Tibial nerve (tissue), 3 donors: ENCODE results near the gene BIVM.

Experiments
- CTCF ChIP-seq, 5 experiments: fragments of 200-600 bp in 3 of 5; fragments of 450-650 bp in 2 of 5; sonication (generic) in 3 of 5; IDR thresholded peaks; one replicate each; pipeline ENCODE4 v1.5.1; 2016 to 2019; ENCODE audit warnings: antibody characterized with exemption in 5 of 5, mild to moderate bottlenecking in 3 of 5, moderate library complexity in 2 of 5
- POLR2A ChIP-seq, 2 donors: fragments of 450-650 bp; IDR thresholded peaks; one replicate each; pipeline ENCODE4 v1.6.1; 2017; ENCODE audit warnings: antibody characterized with exemption in 2 of 2, mild to moderate bottlenecking in 2 of 2, moderate library complexity in 2 of 2

GRCh38 chr13:102784483-102784882, 14.4 kb upstream of the BIVM start:
- TF ChIP-seq POLR2A (IDR thresholded peaks at IDR 0.05) (no peak), CTCF (IDR thresholded peaks at IDR 0.05) (no peak)
